DMS114 treated with DMSO at 0.1 percent for 48 hours (cell line): ENCODE measurements around the gene SPATA31E1.
"Not testable (repeated sequence)": the region's sequence is repeated elsewhere in the genome, so short reads cannot be mapped to it uniquely, and the experiment has no call there.

ENCODE experiments used
- DNase-seq: peaks from one replicate; lab custom pipeline; 2025; ENCODE audit not compliant: unreplicated experiment; lab: John Stamatoyannopoulos, UW

The SPATA31E1 gene

GRCh38 chr9:87882627-87883026 is at the start of gene SPATA31E1:
Gene SPATA31E1 (plus strand): TSS chr9:87882877. CDS start chr9:87882892, 15 bp downstream.
- DNase-seq: no peak

GRCh38 chr9:87834357-87834756 is 48.3 kb upstream of the SPATA31E1 start:
- no peak for DNase-seq

GRCh38 chr9:87836536-87836935 is 46.1 kb upstream of the SPATA31E1 start:
- DNase-seq: no peak

GRCh38 chr9:87836951-87837705 is 45.5 kb upstream of the SPATA31E1 start:
- no peak for DNase-seq

- DNase-seq: no peak
Measured at GRCh38 chr9:87840134-87840533, 42.5 kb upstream of the SPATA31E1 start.

- no peak for DNase-seq
Measured at GRCh38 chr9:87842878-87843585, 39.6 kb upstream of the SPATA31E1 start.

- no peak for DNase-seq
Measured at GRCh38 chr9:87844506-87844905, 38.2 kb upstream of the SPATA31E1 start.

GRCh38 chr9:87847817-87848216 is 34.9 kb upstream of the SPATA31E1 start:
- not testable (repeated sequence) for DNase-seq

- no peak for DNase-seq
Measured at GRCh38 chr9:87849144-87849758, 33.4 kb upstream of the SPATA31E1 start.

GRCh38 chr9:87850391-87850790 is 32.3 kb upstream of the SPATA31E1 start:
- DNase-seq: no peak

- DNase-seq: not testable (repeated sequence)
Measured at GRCh38 chr9:87851186-87851585, 31.5 kb upstream of the SPATA31E1 start.

- DNase-seq: no peak
Measured at GRCh38 chr9:87853302-87853701, 29.4 kb upstream of the SPATA31E1 start.

- no peak for DNase-seq
Measured at GRCh38 chr9:87853876-87854579, 28.6 kb upstream of the SPATA31E1 start.

- no peak for DNase-seq
Measured at GRCh38 chr9:87854580-87854955, 28.1 kb upstream of the SPATA31E1 start.

- DNase-seq: no peak
Measured at GRCh38 chr9:87855061-87855460, 27.6 kb upstream of the SPATA31E1 start.

GRCh38 chr9:87857141-87857947 is 25.3 kb upstream of the SPATA31E1 start:
- DNase-seq: no peak

GRCh38 chr9:87857948-87858335 is 24.7 kb upstream of the SPATA31E1 start:
- DNase-seq: no peak

- no peak for DNase-seq
Measured at GRCh38 chr9:87859137-87859536, 23.5 kb upstream of the SPATA31E1 start.

GRCh38 chr9:87859786-87860185 is 22.9 kb upstream of the SPATA31E1 start:
- no peak for DNase-seq

GRCh38 chr9:87861332-87861731 is 21.3 kb upstream of the SPATA31E1 start:
- DNase-seq: no peak
